HK-2 (cell line): ENCODE measurements around the gene CD8B.
A peak's percentile ranks its signal among the peaks of the same experiment; 100 is the strongest.

Experiments
- DNase-seq: peaks from one replicate; pipeline ENCODE4 v3.0.0-alpha.2; 2018; ENCODE audit not compliant: unreplicated experiment

The CD8B gene

GRCh38 chr2:86806059-86806857, 55.4 kb downstream of the CD8B start:
- no peak for DNase-seq

- no peak for DNase-seq
Observed at GRCh38 chr2:86800856-86801567, 60.7 kb downstream of the CD8B start.

GRCh38 chr2:86794861-86795260, 66.8 kb downstream of the CD8B start:
- DNase-seq: no peak

GRCh38 chr2:86793752-86794151, 67.9 kb downstream of the CD8B start:
- no peak for DNase-seq

GRCh38 chr2:86791573-86791972, 70.1 kb downstream of the CD8B start:
- no peak for DNase-seq

- peak; percentile 30 for DNase-seq
Observed at GRCh38 chr2:86790676-86791572, 70.8 kb downstream of the CD8B start, which contains the start of gene CD8A. CD8A (minus strand) TSS chr2:86790913; CDS start chr2:86790825, 88 bp downstream.

GRCh38 chr2:86790134-86790675, 71.5 kb downstream of the CD8B start:
- no peak for DNase-seq

- DNase-seq: no peak
Observed at GRCh38 chr2:86789687-86790133, 72.0 kb downstream of the CD8B start.

GRCh38 chr2:86788881-86789686, 72.6 kb downstream of the CD8B start:
- no peak for DNase-seq

GRCh38 chr2:86788165-86788564, 73.5 kb downstream of the CD8B start:
- DNase-seq: no peak

- no peak for DNase-seq
Observed at GRCh38 chr2:86787736-86788135, 74.0 kb downstream of the CD8B start.

GRCh38 chr2:86786001-86786536, 75.6 kb downstream of the CD8B start:
- DNase-seq: no peak

- no peak for DNase-seq
Observed at GRCh38 chr2:86785456-86785855, 76.2 kb downstream of the CD8B start.

- no peak for DNase-seq
Observed at GRCh38 chr2:86783615-86784339, 77.9 kb downstream of the CD8B start.

GRCh38 chr2:86782748-86783147, 78.9 kb downstream of the CD8B start:
- DNase-seq: no peak

GRCh38 chr2:86781363-86781762, 80.3 kb downstream of the CD8B start:
- DNase-seq: no peak

GRCh38 chr2:86779971-86780370, 81.7 kb downstream of the CD8B start:
- no peak for DNase-seq

- DNase-seq: no peak
Observed at GRCh38 chr2:86778957-86779356, 82.7 kb downstream of the CD8B start.

- no peak for DNase-seq
Observed at GRCh38 chr2:86776532-86776931, 85.2 kb downstream of the CD8B start.

GRCh38 chr2:86775338-86775737, 86.3 kb downstream of the CD8B start:
- DNase-seq: no peak
